Mucosa of rectum (tissue), 2 donors: Measurements from ENCODE around the gene SOS2.

Experiments used
- H3K27ac ChIP-seq, 2 donors: one replicate each; pipeline ENCODE4 v1.7.0; 2013; ENCODE audit warnings: inconsistent platforms in 2 of 2, low read depth in 2 of 2, low read length in 2 of 2
- H3K27me3 ChIP-seq, 2 donors: one replicate each; pipeline ENCODE4 v1.7.0; 2013; ENCODE audit warnings: low read length in 2 of 2; ENCODE audit not compliant: control insufficient read depth in 2 of 2, insufficient read depth in 2 of 2
- H3K36me3 ChIP-seq, 2 donors: one replicate each; pipeline ENCODE4 v1.7.0; 2013; ENCODE audit warnings: low read length in 2 of 2; ENCODE audit not compliant: control insufficient read depth in 2 of 2, insufficient read depth in 2 of 2
- H3K4me1 ChIP-seq, 2 donors: one replicate each; pipeline ENCODE4 v1.7.0; 2013; ENCODE audit warnings: low read length in 2 of 2, mild to moderate bottlenecking in 1 of 2; ENCODE audit not compliant: control insufficient read depth in 2 of 2, insufficient read depth in 2 of 2
- H3K4me3 ChIP-seq, 2 donors: one replicate each; pipeline ENCODE4 v1.7.0; 2013; ENCODE audit warnings: low read length in 2 of 2
- H3K9ac ChIP-seq, 2 donors: one replicate each; pipeline ENCODE4 v1.7.0; 2013; ENCODE audit warnings: low read length in 2 of 2, low read depth in 1 of 2, mild to moderate bottlenecking in 1 of 2
- H3K9me3 ChIP-seq, 2 donors: one replicate each; pipeline ENCODE4 v1.7.0; 2013; ENCODE audit warnings: low read length in 2 of 2; ENCODE audit not compliant: control insufficient read depth in 2 of 2
- donor health status: healthy.
- donor health status: Normal muscosa, but diverticular disease.

SOS2 gene

DNA sequence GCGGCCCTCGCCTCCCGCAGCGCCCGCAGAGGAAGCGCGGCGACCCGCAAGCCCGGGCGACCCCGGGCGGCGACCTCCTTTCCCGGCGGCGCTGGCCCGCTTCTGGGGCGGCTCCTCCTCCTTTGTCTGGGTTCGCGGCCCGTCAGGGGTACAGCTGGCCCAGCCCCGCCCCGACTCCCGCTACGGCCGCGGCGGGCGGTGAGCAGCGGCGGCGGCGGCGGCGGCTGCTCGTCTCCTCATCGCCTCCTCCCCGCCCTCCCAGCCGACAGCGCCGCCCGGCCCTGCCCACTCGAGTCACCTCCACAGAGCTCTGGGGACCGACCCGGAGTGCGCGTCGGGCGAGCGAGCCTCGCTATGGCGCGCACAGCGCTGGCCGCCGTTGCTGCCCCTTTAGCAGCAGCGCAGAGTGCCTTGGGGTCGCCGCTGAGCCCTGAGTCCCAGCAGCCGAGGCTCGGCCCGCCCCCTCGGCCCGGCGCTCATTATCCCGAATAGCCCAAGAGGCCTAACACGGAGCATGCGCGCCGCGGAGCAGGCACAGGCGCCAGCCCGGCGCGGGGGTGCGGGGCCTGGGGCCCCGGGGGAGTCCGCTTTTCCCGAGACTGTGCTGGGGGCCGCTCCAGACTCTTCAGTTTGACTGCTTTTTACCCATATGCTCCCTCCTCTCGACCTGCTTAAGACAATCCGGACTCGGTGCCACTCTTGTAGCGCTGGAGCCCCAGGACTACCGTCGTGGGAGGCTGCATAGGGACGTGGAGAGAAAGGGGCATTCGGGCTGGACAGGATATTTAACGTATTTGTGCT, at the start of gene SOS2:
SOS2 (minus strand) TSS at position 104 of the 801 bp plus-strand sequence. CDS start 295 bp downstream, outside the sequence.
- Histone ChIP-seq H3K36me3 (no peaks in the 10 kb centered on the region), H3K27ac (peak within 1 kb of the TSS; percentile 95 to 96), H3K9me3 (no peaks in the 10 kb centered on the region), H3K4me3 (peak within 1 kb of the TSS; percentile 89 to 94), H3K27me3 (no peaks in the 10 kb centered on the region), H3K4me1 (peaks cover 7 to 19% of the 10 kb centered on the region in 2 donors), H3K9ac (peak within 1 kb of the TSS; percentile 91 to 93)

- H3K27ac ChIP-seq = no peak overlapping the region
- H3K4me1 ChIP-seq = no peaks in the 10 kb centered on the region
- no peak overlapping the region for H3K4me3 ChIP-seq
- no peaks in the 10 kb centered on the region for H3K36me3 ChIP-seq
- H3K9ac ChIP-seq = no peak overlapping the region
- H3K9me3 ChIP-seq = no peaks in the 10 kb centered on the region
- H3K27me3 ChIP-seq = no peaks in the 10 kb centered on the region
Measured at GRCh38 chr14:50272498-50272897, 41.1 kb upstream of the SOS2 start.

GRCh38 chr14:50270932-50271331, 39.6 kb upstream of the SOS2 start:
- H3K27me3 ChIP-seq = no peaks in the 10 kb centered on the region
- H3K4me3 ChIP-seq = no peak overlapping the region
- H3K36me3 ChIP-seq = no peaks in the 10 kb centered on the region
- H3K4me1 ChIP-seq = no peaks in the 10 kb centered on the region
- H3K27ac ChIP-seq = no peak overlapping the region
- no peaks in the 10 kb centered on the region for H3K9me3 ChIP-seq
- no peak overlapping the region for H3K9ac ChIP-seq

DNA sequence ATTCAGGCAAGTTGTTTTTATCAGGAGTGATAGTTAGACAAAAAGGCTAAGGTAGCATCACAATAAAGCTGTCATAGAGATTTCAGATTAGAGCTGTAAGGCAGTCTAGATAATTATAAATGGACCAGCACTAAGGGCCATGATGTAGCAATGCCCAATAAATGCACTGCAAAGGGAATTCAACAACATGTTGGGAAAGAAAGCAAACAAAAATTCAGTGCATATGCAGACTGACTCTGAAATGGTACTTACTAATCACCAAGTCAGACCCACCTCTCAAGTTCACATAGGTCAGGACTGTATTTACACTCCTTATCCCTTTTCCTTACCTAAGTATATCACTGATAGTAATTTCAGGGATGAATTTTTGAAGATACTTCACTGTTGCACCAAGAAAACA, 33.7 kb upstream of the SOS2 start:
- Histone ChIP-seq H3K4me1 (no peaks in the 10 kb centered on the region), H3K9ac (no peak overlapping the region), H3K9me3 (no peaks in the 10 kb centered on the region), H3K36me3 (no peaks in the 10 kb centered on the region), H3K27ac (no peak overlapping the region), H3K4me3 (no peak overlapping the region), H3K27me3 (no peaks in the 10 kb centered on the region)

DNA sequence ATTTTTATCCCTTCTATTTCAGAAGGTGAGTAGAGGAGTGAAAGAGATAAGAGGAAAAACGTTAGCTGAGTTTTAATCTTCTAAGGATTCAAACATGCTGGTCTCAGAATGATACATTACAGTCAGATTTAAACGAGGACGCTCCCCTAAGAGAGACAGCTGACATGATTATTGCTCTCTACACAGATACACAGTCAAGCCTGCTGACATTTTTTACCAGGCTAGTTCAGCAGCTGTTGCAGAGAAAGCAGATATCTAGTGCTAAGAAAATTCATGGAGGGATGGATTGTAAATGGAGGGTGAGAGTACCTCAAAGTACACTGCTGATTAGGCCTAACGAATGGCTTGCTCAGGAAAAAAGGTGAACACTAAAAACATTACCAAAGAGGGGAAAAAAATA, 31.9 kb upstream of the SOS2 start:
- Histone ChIP-seq H3K4me3 (no peak overlapping the region), H3K27ac (no peak overlapping the region), H3K9me3 (no peaks in the 10 kb centered on the region), H3K36me3 (no peaks in the 10 kb centered on the region), H3K4me1 (no peaks in the 10 kb centered on the region), H3K27me3 (no peaks in the 10 kb centered on the region), H3K9ac (no peak overlapping the region)

DNA sequence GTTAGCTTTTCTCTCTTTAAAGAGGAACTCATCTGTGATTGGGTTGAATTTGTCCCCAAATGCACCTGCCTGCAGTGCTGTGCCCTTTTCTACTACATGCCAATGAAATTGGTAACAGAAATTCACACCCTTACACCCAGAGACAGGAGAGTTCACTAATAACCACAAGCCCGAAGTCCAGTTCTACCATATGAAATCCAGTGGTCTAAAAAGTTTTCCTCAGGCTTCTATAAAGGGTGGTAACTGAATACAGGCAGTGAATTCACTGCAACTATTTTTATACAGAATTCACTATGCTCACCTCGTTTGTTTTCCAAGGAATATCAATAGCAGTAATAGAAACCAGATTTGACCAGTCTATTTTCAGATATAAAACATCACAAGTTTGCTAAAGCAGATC, 31.5 kb upstream of the SOS2 start:
- Histone ChIP-seq H3K36me3 (no peaks in the 10 kb centered on the region), H3K27ac (no peak overlapping the region), H3K4me1 (no peaks in the 10 kb centered on the region), H3K4me3 (no peak overlapping the region), H3K27me3 (no peaks in the 10 kb centered on the region), H3K9ac (no peak overlapping the region), H3K9me3 (no peaks in the 10 kb centered on the region)

DNA sequence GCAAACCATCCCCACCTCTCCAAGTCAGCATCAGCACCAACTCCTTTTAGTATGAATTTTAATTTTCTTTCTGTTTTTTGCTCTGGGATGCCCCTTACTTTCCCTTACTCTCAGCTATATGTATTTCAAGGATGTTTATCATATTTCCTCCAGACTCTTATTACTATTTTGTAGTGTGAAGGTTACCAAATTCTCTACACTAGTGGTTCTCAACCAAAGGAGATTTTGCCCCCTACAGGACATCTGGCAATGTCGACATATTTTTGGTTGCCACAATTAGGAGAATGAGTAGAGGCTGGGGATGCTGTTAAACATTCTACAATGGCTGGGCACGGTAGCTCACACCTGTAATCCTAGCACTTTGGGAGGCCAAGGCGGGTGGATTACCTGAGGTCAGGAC, 29.1 kb upstream of the SOS2 start:
- Histone ChIP-seq H3K27me3 (no peaks in the 10 kb centered on the region), H3K4me3 (no peak overlapping the region), H3K4me1 (no peaks in the 10 kb centered on the region), H3K9me3 (no peaks in the 10 kb centered on the region), H3K9ac (no peak overlapping the region), H3K27ac (no peak overlapping the region), H3K36me3 (no peaks in the 10 kb centered on the region)

DNA sequence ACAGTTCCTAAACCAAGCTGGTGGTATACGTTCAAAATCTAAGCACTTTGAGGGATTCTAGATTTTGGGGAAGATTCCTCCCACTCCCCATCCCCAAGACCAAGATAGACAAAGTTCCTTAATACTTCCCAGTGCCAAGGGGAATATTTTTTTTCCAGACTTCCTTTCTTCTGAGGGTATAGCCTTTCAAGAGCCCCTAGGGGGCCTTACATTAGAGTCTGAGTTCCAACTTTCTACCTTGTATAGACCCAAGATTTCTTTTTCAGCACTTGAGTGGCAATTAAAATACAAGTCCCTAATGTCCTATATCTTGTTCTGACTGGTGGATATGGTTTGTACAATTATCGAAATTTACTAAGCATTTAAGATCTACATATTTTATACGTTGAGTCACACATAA, 28.7 kb upstream of the SOS2 start:
- Histone ChIP-seq H3K27me3 (no peaks in the 10 kb centered on the region), H3K4me1 (no peaks in the 10 kb centered on the region), H3K27ac (no peak overlapping the region), H3K4me3 (no peak overlapping the region), H3K9ac (no peak overlapping the region), H3K36me3 (no peaks in the 10 kb centered on the region), H3K9me3 (no peaks in the 10 kb centered on the region)

- H3K4me3 ChIP-seq = no peak overlapping the region
- H3K9ac ChIP-seq = no peak overlapping the region
- H3K4me1 ChIP-seq = no peaks in the 10 kb centered on the region
- H3K27ac ChIP-seq = no peak overlapping the region
- H3K9me3 ChIP-seq = no peaks in the 10 kb centered on the region
- H3K36me3 ChIP-seq = peaks cover 0 to 2% of the 10 kb centered on the region in 2 donors
- H3K27me3 ChIP-seq = no peaks in the 10 kb centered on the region
Measured at GRCh38 chr14:50257732-50258131, 26.4 kb upstream of the SOS2 start.

DNA sequence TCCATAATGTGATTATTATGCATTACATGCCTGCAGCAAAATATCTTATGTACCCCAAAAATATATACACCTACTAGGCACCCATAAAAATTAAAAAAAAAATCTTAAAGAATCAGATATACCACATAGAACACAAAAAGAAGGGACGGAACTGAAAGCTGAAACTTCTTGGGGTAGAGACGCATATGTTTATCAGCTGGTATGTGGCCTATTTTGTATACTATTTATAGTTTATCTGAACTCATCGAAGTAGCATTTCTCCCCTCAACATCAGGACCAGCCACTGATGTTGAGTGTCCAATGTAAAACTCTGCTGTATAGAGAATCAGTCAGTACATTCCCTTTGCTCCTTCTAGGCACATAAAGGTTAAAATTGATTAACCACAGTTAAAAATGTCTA, 22.9 kb upstream of the SOS2 start:
- no peak overlapping the region for H3K27ac ChIP-seq
- no peaks in the 10 kb centered on the region for H3K4me1 ChIP-seq
- H3K36me3 ChIP-seq = peaks cover 0 to 2% of the 10 kb centered on the region in 2 donors

More for the DNA sequence above, 22.9 kb upstream of the SOS2 start:
- Histone ChIP-seq H3K9ac (no peak overlapping the region), H3K27me3 (no peaks in the 10 kb centered on the region), H3K9me3 (no peaks in the 10 kb centered on the region), H3K4me3 (no peak overlapping the region)
